Adipocyte (in vitro differentiated cells): Measurements from ENCODE around the gene ANKS1A.
A peak's percentile ranks its signal among the peaks of the same experiment; 100 is the strongest.
"Not testable (repeated sequence)": the region's sequence is repeated elsewhere in the genome, so short reads cannot be mapped to it uniquely, and the experiment has no call there.

Experiments
- DNase-seq: peaks from one replicate; pipeline ENCODE4 v3.0.0-alpha.2; 2015; ENCODE audit warnings: low read depth
- H3K27me3 ChIP-seq: replicated peaks from 2 replicates; pipeline ENCODE4 v1.7.0; 2013; ENCODE audit warnings: mild to moderate bottlenecking, low read length, moderate library complexity; ENCODE audit not compliant: control insufficient read depth, insufficient read depth
- H3K36me3 ChIP-seq: 2 replicates; pipeline ENCODE4 v1.7.0; 2013; ENCODE audit warnings: low read length, mild to moderate bottlenecking, moderate library complexity; ENCODE audit not compliant: control insufficient read depth, insufficient read depth, severe bottlenecking
- H3K4me1 ChIP-seq: 2 replicates; pipeline ENCODE4 v1.7.0; 2013; ENCODE audit warnings: mild to moderate bottlenecking, low read length, moderate library complexity; ENCODE audit not compliant: control insufficient read depth, insufficient read depth
- H3K4me3 ChIP-seq: 2 replicates; pipeline ENCODE4 v1.7.0; 2013; ENCODE audit warnings: mild to moderate bottlenecking, low read length, moderate library complexity
- H3K9ac ChIP-seq: 2 replicates; pipeline ENCODE4 v1.7.0; 2013; ENCODE audit warnings: mild to moderate bottlenecking, low read length, moderate library complexity
- H3K9me3 ChIP-seq: 2 replicates; pipeline ENCODE4 v1.7.0; 2013; ENCODE audit warnings: mild to moderate bottlenecking, low read length, moderate library complexity; ENCODE audit not compliant: control insufficient read depth

Gene ANKS1A

DNA sequence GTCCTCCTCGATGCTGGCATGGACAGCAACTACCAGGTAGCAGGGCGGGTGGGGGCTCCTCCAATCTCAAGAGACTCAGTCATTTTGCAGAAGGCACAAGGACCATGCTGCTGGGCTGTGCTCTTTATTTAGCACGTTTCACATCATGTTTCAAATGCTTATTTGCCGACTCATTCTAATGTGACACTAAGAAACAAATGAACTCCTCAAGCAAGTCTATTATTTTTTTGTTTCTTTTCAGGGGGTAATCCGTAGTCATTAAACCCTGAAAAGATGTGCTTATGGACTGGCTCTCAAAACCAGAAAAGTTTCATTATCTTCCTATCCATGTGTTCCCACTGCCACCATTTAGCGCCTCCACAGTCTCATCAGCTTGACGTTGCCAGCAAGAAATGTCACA lies 92.9 kb downstream of the ANKS1A start:
- no peak overlapping the region for H3K4me3 ChIP-seq
- peaks cover 7% of the 10 kb centered on the region for H3K4me1 ChIP-seq
- DNase-seq, result peak; percentile 32
- H3K27me3 ChIP-seq, result no peaks in the 10 kb centered on the region
- no peaks in the 10 kb centered on the region for H3K9me3 ChIP-seq
- H3K9ac ChIP-seq, result no peak overlapping the region
- H3K36me3 ChIP-seq, result peaks cover 18% of the 10 kb centered on the region

GRCh38 chr6:34982424-34982852 lies 93.4 kb downstream of the ANKS1A start:
- no peak overlapping the region for H3K4me3 ChIP-seq
- peak; percentile 39 for DNase-seq
- peaks cover 7% of the 10 kb centered on the region for H3K4me1 ChIP-seq
- H3K9me3 ChIP-seq, result no peaks in the 10 kb centered on the region
- no peaks in the 10 kb centered on the region for H3K27me3 ChIP-seq
- no peak overlapping the region for H3K9ac ChIP-seq
- peaks cover 18% of the 10 kb centered on the region for H3K36me3 ChIP-seq

DNA sequence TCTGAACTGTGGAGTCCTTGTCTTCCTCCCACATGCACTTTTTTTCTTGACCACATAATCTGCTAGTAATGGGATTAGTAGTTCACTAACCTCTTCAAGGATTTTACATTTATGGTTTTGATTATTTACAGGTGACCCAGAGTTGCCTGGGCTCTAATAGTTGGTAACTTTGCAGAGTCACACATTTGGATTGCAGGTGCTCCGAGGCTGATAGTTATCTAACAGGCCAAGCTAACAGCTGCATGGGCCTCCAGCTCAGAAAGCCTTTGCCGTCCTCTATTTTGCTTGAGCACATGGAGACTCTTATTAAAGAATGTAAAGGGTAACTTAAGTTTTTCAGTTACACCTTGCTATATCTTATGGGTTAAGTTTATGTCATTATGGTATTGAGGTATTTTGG lies 95.4 kb downstream of the ANKS1A start:
- Histone ChIP-seq H3K9ac (no peak overlapping the region), H3K36me3 (peaks cover 19% of the 10 kb centered on the region), H3K4me1 (peaks cover 7% of the 10 kb centered on the region), H3K27me3 (no peaks in the 10 kb centered on the region), H3K9me3 (no peaks in the 10 kb centered on the region), H3K4me3 (no peak overlapping the region)
- no peak for DNase-seq

DNA sequence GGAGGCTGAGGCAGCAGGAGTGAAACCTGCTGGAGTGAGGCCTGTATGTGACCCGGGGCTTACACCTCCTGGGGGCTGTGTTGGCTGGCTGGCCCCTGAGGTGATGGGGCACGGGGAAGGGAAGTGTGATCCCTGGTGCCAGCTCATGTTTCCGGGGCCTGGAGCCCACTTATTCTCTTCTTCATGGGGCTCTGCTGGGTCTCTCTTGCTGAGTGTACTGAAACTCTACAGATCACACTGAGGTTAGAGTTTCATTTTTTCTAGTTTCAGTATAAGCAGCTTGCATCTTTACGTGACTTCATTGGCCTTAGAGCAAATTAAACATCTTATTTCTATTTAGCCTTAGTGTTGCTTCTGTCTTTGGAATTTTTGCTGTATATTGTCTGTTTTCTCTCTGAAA lies 96.2 kb downstream of the ANKS1A start:
- Histone ChIP-seq H3K36me3 (peaks cover 21% of the 10 kb centered on the region), H3K4me3 (no peak overlapping the region), H3K9ac (no peak overlapping the region), H3K9me3 (no peaks in the 10 kb centered on the region), H3K4me1 (peaks cover 7% of the 10 kb centered on the region), H3K27me3 (no peaks in the 10 kb centered on the region)
- no peak for DNase-seq

GRCh38 chr6:34986845-34987246 lies 97.8 kb downstream of the ANKS1A start:
- DNase-seq, result peak; percentile 95
- Histone ChIP-seq H3K27me3 (no peaks in the 10 kb centered on the region), H3K9me3 (no peaks in the 10 kb centered on the region), H3K36me3 (peaks cover 21% of the 10 kb centered on the region), H3K4me1 (peaks cover 16% of the 10 kb centered on the region), H3K9ac (no peak overlapping the region), H3K4me3 (no peak overlapping the region)

- Histone ChIP-seq H3K4me1 (peaks cover 11% of the 10 kb centered on the region), H3K27me3 (no peaks in the 10 kb centered on the region), H3K9ac (no peak overlapping the region), H3K4me3 (no peak overlapping the region), H3K36me3 (peaks cover 25% of the 10 kb centered on the region), H3K9me3 (no peaks in the 10 kb centered on the region)
- DNase-seq, result no peak
Observed at GRCh38 chr6:34987506-34987905, 98.5 kb downstream of the ANKS1A start.

- H3K4me3 ChIP-seq, result no peak overlapping the region
Observed at GRCh38 chr6:34990971-34991560, 102.0 kb downstream of the ANKS1A start.

DNA sequence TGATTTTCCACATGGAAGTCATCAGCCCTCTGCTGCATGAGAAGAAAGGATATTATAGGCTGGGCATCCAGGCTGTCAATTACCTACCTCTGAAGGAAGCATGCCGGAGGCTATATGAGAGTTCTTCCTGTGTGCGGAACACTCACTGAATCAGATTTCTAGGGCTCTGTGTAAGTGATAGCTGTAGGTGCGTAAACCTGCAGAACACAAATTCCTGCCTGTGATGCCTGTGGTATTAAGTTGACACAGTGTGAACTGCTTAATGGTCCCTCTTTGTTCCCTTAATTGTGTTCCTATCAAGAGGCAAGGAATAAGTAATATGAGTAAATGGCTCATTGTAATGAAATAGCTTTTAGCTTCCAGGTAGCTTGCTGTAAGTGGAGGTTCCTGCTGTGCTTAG lies 103.3 kb downstream of the ANKS1A start:
- DNase-seq, result no peak
- H3K36me3 ChIP-seq, result peaks cover 22% of the 10 kb centered on the region
- H3K9ac ChIP-seq, result no peak overlapping the region
- peaks cover 11% of the 10 kb centered on the region for H3K4me1 ChIP-seq
- no peaks in the 10 kb centered on the region for H3K9me3 ChIP-seq
- H3K27me3 ChIP-seq, result no peaks in the 10 kb centered on the region
- H3K4me3 ChIP-seq, result no peak overlapping the region

More at GRCh38 chr6:34990971-34991560, 102.0 kb downstream of the ANKS1A start:
- Histone ChIP-seq H3K4me1 (peaks cover 11% of the 10 kb centered on the region), H3K9ac (no peak overlapping the region), H3K36me3 (peaks cover 27% of the 10 kb centered on the region), H3K9me3 (no peaks in the 10 kb centered on the region), H3K27me3 (no peaks in the 10 kb centered on the region)
- peak; percentile 59 for DNase-seq

DNA sequence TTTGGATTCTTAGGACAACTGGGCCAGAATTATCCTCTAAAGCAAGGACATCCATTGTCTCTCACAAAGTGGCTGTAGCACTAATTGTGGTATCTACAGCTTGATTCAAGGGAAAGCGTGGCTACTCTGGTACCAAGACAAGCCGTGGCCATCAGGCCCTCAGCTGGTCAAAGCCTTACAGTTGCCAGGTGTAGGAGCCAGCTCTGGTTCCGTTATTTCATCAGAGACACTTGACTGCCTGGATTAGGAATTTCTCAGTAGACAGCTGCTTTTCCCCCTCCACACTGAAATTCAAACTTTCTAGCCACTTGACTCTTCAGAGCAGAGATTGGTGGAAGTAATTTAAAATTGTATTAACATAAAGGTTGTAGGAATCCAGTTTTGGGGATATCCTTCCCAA lies 104.2 kb downstream of the ANKS1A start:
- peaks cover 22% of the 10 kb centered on the region for H3K36me3 ChIP-seq

GRCh38 chr6:34994693-34995092 lies 105.6 kb downstream of the ANKS1A start:
- peaks cover 11% of the 10 kb centered on the region for H3K4me1 ChIP-seq
- H3K9me3 ChIP-seq, result no peaks in the 10 kb centered on the region

More for the DNA sequence above, 104.2 kb downstream of the ANKS1A start:
- DNase-seq, result no peak
- Histone ChIP-seq H3K27me3 (no peaks in the 10 kb centered on the region), H3K9ac (no peak overlapping the region), H3K9me3 (no peaks in the 10 kb centered on the region), H3K4me1 (peaks cover 11% of the 10 kb centered on the region), H3K4me3 (no peak overlapping the region)

DNA sequence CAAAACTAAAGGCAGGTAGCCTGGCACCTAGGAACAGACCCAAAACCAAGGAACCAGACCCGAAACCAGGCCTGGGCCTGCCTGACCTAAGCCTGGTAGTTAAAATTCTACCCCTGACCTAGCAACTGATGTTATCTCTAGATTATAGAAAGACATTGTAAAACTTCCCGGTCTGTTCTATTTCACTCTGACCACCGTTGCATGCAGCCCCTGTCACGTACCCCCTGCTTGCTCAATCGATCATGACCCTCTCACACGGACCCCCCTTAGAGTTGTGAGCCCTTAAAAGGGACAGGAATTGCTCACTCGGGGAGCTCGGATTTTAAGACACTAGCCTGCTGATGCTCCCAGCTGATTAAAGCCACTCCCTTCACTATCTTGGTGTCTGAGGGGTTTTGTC lies 109.4 kb downstream of the ANKS1A start:
- not testable (repeated sequence) for H3K4me1 ChIP-seq, H3K9ac ChIP-seq, DNase-seq, H3K4me3 ChIP-seq, H3K27me3 ChIP-seq, H3K9me3 ChIP-seq
- peaks cover 24% of the 10 kb centered on the region for H3K36me3 ChIP-seq

More at GRCh38 chr6:34994693-34995092, 105.6 kb downstream of the ANKS1A start:
- Histone ChIP-seq H3K27me3 (no peaks in the 10 kb centered on the region), H3K36me3 (peaks cover 22% of the 10 kb centered on the region), H3K9ac (no peak overlapping the region), H3K4me3 (no peak overlapping the region)
- no peak for DNase-seq

DNA sequence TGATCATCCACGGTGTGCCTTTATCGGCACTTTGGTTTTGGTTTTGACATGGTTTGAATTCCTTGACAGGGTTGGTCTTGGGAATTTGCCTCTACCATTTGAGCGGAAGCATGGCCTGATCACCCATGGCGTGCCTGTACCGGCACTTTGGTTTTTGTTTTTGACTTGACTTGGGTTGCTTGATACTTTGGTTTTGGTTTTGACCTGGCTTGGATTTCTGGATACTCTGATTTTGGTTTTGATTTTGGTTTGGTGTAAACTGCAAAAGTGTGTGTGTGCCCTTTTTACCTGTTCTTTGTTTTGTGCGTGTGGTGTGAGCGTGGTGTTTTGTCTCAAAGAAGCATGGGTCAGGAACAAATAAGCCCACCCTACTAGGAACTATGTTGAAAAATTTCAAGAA lies 110.1 kb downstream of the ANKS1A start:
- not testable (repeated sequence) for H3K4me1 ChIP-seq, H3K4me3 ChIP-seq, DNase-seq, H3K9me3 ChIP-seq, H3K27me3 ChIP-seq, H3K9ac ChIP-seq
- H3K36me3 ChIP-seq, result peaks cover 22% of the 10 kb centered on the region
